ENCODE data around the gene SEMA4C.
A peak's percentile ranks its signal among the peaks of the same experiment; 100 is the strongest.

Gene SEMA4C

GRCh38 chr2:96869281-96869821 is 529 bp downstream of the SEMA4C start:
- peak; percentile 34 for TF ChIP-seq CTCF (IDR thresholded peaks at IDR 0.05)

- TF ChIP-seq CTCF (IDR thresholded peaks at IDR 0.05) = peak; percentile 82
Observed at GRCh38 chr2:96868555-96869280, 1.2 kb downstream of the SEMA4C start.

- TF ChIP-seq CTCF (IDR thresholded peaks at IDR 0.05) = no peak
Observed at GRCh38 chr2:96867756-96868554, 1.9 kb downstream of the SEMA4C start.

DNA sequence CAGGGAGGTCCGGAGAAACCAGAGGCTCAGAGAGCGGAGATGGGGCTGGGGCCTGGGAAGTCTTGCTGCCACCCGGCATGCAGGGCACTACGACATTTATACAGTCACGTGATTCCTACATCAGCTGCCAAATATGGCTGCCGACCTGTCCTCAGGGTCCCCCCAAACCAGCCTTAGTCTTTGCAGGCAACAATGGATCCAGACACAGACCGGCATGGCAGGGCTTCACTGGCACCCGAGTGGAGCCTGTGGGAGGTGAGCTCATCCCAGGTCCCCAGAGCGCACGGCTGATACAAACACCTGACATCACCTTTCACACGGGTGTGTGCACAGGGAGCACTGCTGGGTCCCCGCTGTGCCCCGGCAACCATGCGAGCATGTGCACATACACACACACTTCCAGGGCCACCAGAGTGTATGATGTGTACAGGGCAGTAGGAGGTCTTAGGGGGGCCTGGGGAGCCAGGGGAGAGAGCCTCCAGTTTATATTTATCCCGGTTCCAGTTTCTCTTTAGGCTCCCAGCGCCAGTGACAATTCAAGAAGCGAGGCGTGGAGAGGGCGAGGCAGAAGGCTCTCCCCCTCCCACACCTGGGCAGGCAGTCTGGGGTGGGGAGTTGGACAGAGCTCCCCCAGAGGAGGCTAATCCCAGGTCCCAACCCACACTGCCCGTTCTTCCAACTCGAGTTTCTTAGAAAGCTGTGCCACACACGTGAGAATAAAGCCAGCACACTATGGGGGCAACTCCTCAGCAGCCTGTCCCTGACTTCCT is 2.7 kb downstream of the SEMA4C start:
- TF ChIP-seq CTCF (IDR thresholded peaks at IDR 0.05) = no peak

- no peak for TF ChIP-seq CTCF (IDR thresholded peaks at IDR 0.05)
Observed at GRCh38 chr2:96866586-96866985, 3.3 kb downstream of the SEMA4C start.

- no peak for TF ChIP-seq CTCF (IDR thresholded peaks at IDR 0.05)
Observed at GRCh38 chr2:96866149-96866548, 3.7 kb downstream of the SEMA4C start.

GRCh38 chr2:96865654-96866053 is 4.2 kb downstream of the SEMA4C start:
- no peak for TF ChIP-seq CTCF (IDR thresholded peaks at IDR 0.05)

All from LNCAP (cell line).